OCI-LY1 (cell line): ENCODE measurements around the gene RGS7.
"Not testable (repeated sequence)": the region's sequence is repeated elsewhere in the genome, so short reads cannot be mapped to it uniquely, and the experiment has no call there.

Experiments used
- H2AFZ ChIP-seq: fragments of 200-600 bp; sonication (generic), shearing (Covaris generic); 2 replicates; pipeline ENCODE4 v1.6.0; 2014; ENCODE audit warnings: antibody characterized with exemption, mild to moderate bottlenecking, low read length
- H3F3A ChIP-seq: fragments of 200-600 bp; sonication (generic), shearing (Covaris generic); 2 replicates; pipeline ENCODE4 v1.6.0; 2014; ENCODE audit warnings: mild to moderate bottlenecking, antibody characterized with exemption, low read length, moderate library complexity; ENCODE audit not compliant: insufficient read depth
- H3K27ac ChIP-seq: fragments of 200-600 bp; sonication (generic); 2 replicates; pipeline ENCODE4 v1.5.1; 2014; ENCODE audit warnings: low read length, mixed run types, mild to moderate bottlenecking, low read depth; ENCODE audit not compliant: poor library complexity, severe bottlenecking
- H3K27me3 ChIP-seq: fragments of 200-600 bp; sonication (generic); 2 replicates; pipeline ENCODE4 v1.6.0; 2014; ENCODE audit warnings: antibody characterized with exemption, mild to moderate bottlenecking, low read length, moderate library complexity; ENCODE audit not compliant: insufficient read depth
- H3K36me3 ChIP-seq: fragments of 200-600 bp; sonication (generic); 2 replicates; pipeline ENCODE4 v1.6.1; 2014; ENCODE audit warnings: mild to moderate bottlenecking, antibody characterized with exemption, low read length, moderate library complexity, mixed read lengths; ENCODE audit not compliant: insufficient read depth
- H3K4me1 ChIP-seq: fragments of 200-600 bp; sonication (generic); 2 replicates; pipeline ENCODE4 v1.5.1; 2014; ENCODE audit warnings: mild to moderate bottlenecking, low read length, moderate library complexity; ENCODE audit not compliant: insufficient read depth, severe bottlenecking
- H3K4me2 ChIP-seq: fragments of 200-600 bp; sonication (generic), shearing (Covaris generic); 2 replicates; pipeline ENCODE4 v1.6.1; 2014; ENCODE audit warnings: low read length
- H3K4me3 ChIP-seq: fragments of 200-600 bp; sonication (generic); 2 replicates; pipeline ENCODE4 v1.5.1; 2014; ENCODE audit warnings: low read length, low read depth, mild to moderate bottlenecking, mixed read lengths; ENCODE audit not compliant: poor library complexity, severe bottlenecking
- H3K79me2 ChIP-seq: fragments of 200-600 bp; shearing (Covaris generic); 2 replicates; pipeline ENCODE4 v1.6.1; 2016; ENCODE audit warnings: mixed run types, low read length, mixed read lengths; ENCODE audit not compliant: insufficient read depth
- H3K9ac ChIP-seq: fragments of 200-600 bp; sonication (generic), shearing (Covaris generic); 2 replicates; pipeline ENCODE4 v1.6.1; 2014; ENCODE audit warnings: mild to moderate bottlenecking, low read length, mixed read lengths
- H3K9me2 ChIP-seq: fragments of 200-600 bp; sonication (generic), shearing (Covaris generic); 2 replicates; pipeline ENCODE4 v1.6.1; 2014; ENCODE audit warnings: low read depth, mild to moderate bottlenecking, low read length, mixed read lengths
- H3K9me3 ChIP-seq: fragments of 200-600 bp; shearing (Covaris generic); 2 replicates; pipeline ENCODE4 v1.6.1; 2014; ENCODE audit warnings: low read length, mixed read lengths
- H4K20me1 ChIP-seq: fragments of 200-600 bp; sonication (generic), shearing (Covaris generic); 2 replicates; pipeline ENCODE4 v1.6.0; 2016; ENCODE audit warnings: mild to moderate bottlenecking, low read length; ENCODE audit not compliant: insufficient read depth
- CTCF ChIP-seq: fragments of 200-600 bp; sonication (generic), shearing (Covaris generic); IDR thresholded peaks from 2 replicates; pipeline ENCODE4 v1.5.1; 2017; ENCODE audit warnings: mild to moderate bottlenecking, antibody characterized with exemption, low read length, moderate library complexity, mixed read lengths
- EZH2 ChIP-seq: fragments of 200-600 bp; sonication (generic), shearing (Covaris generic); IDR thresholded peaks from 2 replicates; pipeline ENCODE4 v1.8.0; 2017; ENCODE audit warnings: borderline replicate concordance, mixed run types, mild to moderate bottlenecking, antibody characterized with exemption, low read length, moderate library complexity, mixed read lengths

The RGS7 gene

GRCh38 chr1:240888787-240889048 lies 468.3 kb downstream of the RGS7 start:
- Histone ChIP-seq H4K20me1 (no peaks in the 10 kb centered on the region), H3K36me3 (no peaks in the 10 kb centered on the region), H3K4me2 (no peak overlapping the region), H3K27ac (no peak overlapping the region), H3K4me1 (peaks cover 9% of the 10 kb centered on the region), H3K4me3 (no peak overlapping the region), H3F3A (no peaks in the 10 kb centered on the region), H3K27me3 (no peaks in the 10 kb centered on the region), H3K79me2 (no peaks in the 10 kb centered on the region), H3K9me2 (no peaks in the 10 kb centered on the region), H3K9ac (no peak overlapping the region), H2AFZ (no peak overlapping the region), H3K9me3 (no peaks in the 10 kb centered on the region)
- TF ChIP-seq EZH2, result no peak
- TF ChIP-seq CTCF, result no peak

DNA sequence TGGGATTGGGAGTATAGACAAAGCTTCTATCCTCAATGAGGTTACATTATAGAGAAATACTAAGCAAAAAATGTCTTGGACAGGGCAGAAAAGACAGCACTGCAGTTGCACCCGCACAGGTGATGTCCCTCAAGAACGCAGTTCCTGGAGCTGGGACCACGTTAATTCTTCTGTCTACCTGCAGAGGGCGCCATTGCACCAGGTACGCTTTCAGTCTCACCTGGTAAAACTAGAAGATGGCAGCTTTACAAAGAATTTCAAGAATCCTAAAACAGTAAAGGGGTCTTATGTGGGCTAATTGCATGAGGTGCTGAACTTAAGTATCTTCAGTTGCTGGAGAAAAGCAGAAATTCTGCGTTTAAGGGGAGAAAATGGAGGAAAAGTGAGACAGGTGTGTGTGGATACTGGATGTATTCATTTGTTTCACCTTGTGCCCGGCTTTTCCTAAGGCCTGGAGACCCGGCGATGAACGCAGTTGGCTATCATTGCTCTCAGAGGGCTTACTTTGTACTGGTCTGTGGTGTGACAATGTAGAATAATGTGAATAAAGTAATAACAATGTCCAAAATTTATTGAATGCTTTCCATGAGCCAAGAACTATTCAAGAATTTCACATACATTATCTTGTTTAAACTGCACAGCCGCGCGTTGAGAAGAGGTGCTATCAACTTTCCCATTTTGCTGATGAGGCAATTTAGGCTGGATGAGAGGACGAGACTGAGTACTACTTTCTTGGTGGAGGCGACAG lies 468.8 kb downstream of the RGS7 start:
- H3K9ac ChIP-seq, result no peak overlapping the region
- H3K4me1 ChIP-seq, result peaks cover 9% of the 10 kb centered on the region
- no peaks in the 10 kb centered on the region for H3K9me2 ChIP-seq
- no peak overlapping the region for H2AFZ ChIP-seq
- no peak overlapping the region for H3K4me2 ChIP-seq
- H3K27me3 ChIP-seq, result no peaks in the 10 kb centered on the region
- H4K20me1 ChIP-seq, result no peaks in the 10 kb centered on the region
- TF ChIP-seq EZH2, result no peak
- TF ChIP-seq CTCF, result peak; percentile 98
- H3K79me2 ChIP-seq, result no peaks in the 10 kb centered on the region
- no peak overlapping the region for H3K27ac ChIP-seq
- H3F3A ChIP-seq, result no peaks in the 10 kb centered on the region
- no peaks in the 10 kb centered on the region for H3K36me3 ChIP-seq
- no peaks in the 10 kb centered on the region for H3K9me3 ChIP-seq
- H3K4me3 ChIP-seq, result no peak overlapping the region

GRCh38 chr1:240883490-240883889 lies 473.5 kb downstream of the RGS7 start:
- H3K4me2 ChIP-seq, result no peak overlapping the region
- TF ChIP-seq EZH2, result no peak
- H3K27ac ChIP-seq, result no peak overlapping the region
- no peaks in the 10 kb centered on the region for H3F3A ChIP-seq
- no peaks in the 10 kb centered on the region for H3K9me2 ChIP-seq
- no peaks in the 10 kb centered on the region for H3K36me3 ChIP-seq
- H3K79me2 ChIP-seq, result no peaks in the 10 kb centered on the region
- H3K27me3 ChIP-seq, result no peaks in the 10 kb centered on the region
- H3K9ac ChIP-seq, result no peak overlapping the region
- H3K9me3 ChIP-seq, result no peaks in the 10 kb centered on the region
- H3K4me3 ChIP-seq, result no peak overlapping the region
- H3K4me1 ChIP-seq, result no peaks in the 10 kb centered on the region
- no peak overlapping the region for H2AFZ ChIP-seq
- H4K20me1 ChIP-seq, result no peaks in the 10 kb centered on the region

DNA sequence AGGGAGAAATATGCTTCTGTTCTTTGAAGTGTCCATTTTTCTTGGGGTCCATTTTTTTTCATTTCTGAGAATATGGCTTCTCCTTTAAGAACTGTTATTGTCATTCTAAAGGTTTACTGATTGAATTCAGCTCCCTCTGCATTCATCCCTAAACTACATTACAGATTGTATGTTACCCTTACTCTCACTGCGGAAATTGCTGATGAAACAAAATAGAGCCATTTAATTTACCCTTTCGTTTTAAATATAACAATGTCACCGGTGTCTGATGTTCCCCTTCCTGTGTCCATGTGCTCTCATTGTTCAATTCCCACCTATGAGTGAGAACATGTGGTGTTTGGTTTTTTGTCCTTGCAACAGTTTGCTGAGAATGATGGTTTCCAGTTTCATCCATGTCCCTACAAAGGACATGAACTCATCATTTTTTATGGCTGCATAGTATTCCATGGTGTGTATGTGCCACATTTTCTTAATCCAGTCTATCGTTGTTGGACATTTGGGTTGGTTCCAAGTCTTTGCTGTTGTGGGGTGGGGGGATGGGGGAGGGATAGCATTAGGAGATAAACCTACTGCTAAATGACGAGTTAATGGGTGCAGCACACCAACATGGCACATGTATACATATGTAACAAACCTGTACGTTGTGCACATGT lies 474.2 kb downstream of the RGS7 start:
- not testable (repeated sequence) for H3K9me2 ChIP-seq

More for the DNA sequence above, 474.2 kb downstream of the RGS7 start:
- not testable (repeated sequence) for H3F3A ChIP-seq, H3K79me2 ChIP-seq, H3K9me3 ChIP-seq, H4K20me1 ChIP-seq, H3K27ac ChIP-seq, H3K4me1 ChIP-seq, H3K27me3 ChIP-seq, H3K9ac ChIP-seq, H3K36me3 ChIP-seq, H3K4me2 ChIP-seq, H2AFZ ChIP-seq, H3K4me3 ChIP-seq
